Fibroblast of lung (primary cell): ENCODE measurements around the gene S100A8. TPM values are rescaled to one million over a fixed set of nuclear protein-coding genes. Genes with fewer than 3 reads are reported as not detected.
"Not testable (repeated sequence)": the region's sequence is repeated elsewhere in the genome, so short reads cannot be mapped to it uniquely, and the experiment has no call there.

Source experiments
- DNase-seq, 2 donors: peaks; one replicate each; pipeline versions ENCODE4 v3.0.0 to v3.0.0-alpha.2; 2010; ENCODE audit warnings: low read depth in 2 of 2
- H2AFZ ChIP-seq: 2 replicates; pipeline ENCODE4 v1.5.1; 2012; ENCODE audit warnings: low read length, control low read depth, inconsistent platforms
- H3K27ac ChIP-seq: 2 replicates; pipeline ENCODE4 v1.5.1; 2011; ENCODE audit warnings: low read length, control low read depth; ENCODE audit not compliant: insufficient read depth
- H3K27me3 ChIP-seq: 2 replicates; pipeline ENCODE4 v1.5.1; 2011; ENCODE audit warnings: mild to moderate bottlenecking, low read length; ENCODE audit not compliant: control insufficient read depth, insufficient read depth
- H3K36me3 ChIP-seq: 2 replicates; pipeline ENCODE4 v1.5.1; 2011; ENCODE audit warnings: low read length; ENCODE audit not compliant: control insufficient read depth, insufficient read depth
- H3K4me1 ChIP-seq: 2 replicates; pipeline ENCODE4 v1.5.1; 2011; ENCODE audit warnings: low read length; ENCODE audit not compliant: control insufficient read depth, insufficient read depth; ENCODE audit errors: extremely low read depth
- H3K4me2 ChIP-seq: 2 replicates; pipeline ENCODE4 v1.5.1; 2011; ENCODE audit warnings: low read length, control low read depth; ENCODE audit not compliant: insufficient read depth; ENCODE audit errors: extremely low read depth
- H3K4me3 ChIP-seq, 4 experiments: fragments of 200-600 bp in 1 of 4; sonication (generic) in 1 of 4; replicated peaks in 1 of 4; 2 replicates each; pipeline ENCODE4 v1.5.1; 2011 to 2016; ENCODE audit warnings: low read length in 4 of 4, low read depth in 3 of 4, mild to moderate bottlenecking in 3 of 4, control low read depth in 2 of 4, inconsistent platforms in 1 of 4, mixed read lengths in 1 of 4; ENCODE audit not compliant: insufficient read depth in 1 of 4; ENCODE audit errors: control extremely low read depth in 1 of 4
- H3K79me2 ChIP-seq: 2 replicates; pipeline ENCODE4 v1.5.1; 2012; ENCODE audit warnings: mild to moderate bottlenecking, low read length, inconsistent platforms; ENCODE audit not compliant: control insufficient read depth, insufficient read depth
- H3K9ac ChIP-seq: 2 replicates; pipeline ENCODE4 v1.5.1; 2011; ENCODE audit warnings: mild to moderate bottlenecking, low read length, control low read depth; ENCODE audit not compliant: insufficient read depth
- H3K9me3 ChIP-seq: 2 replicates; pipeline ENCODE4 v1.5.1; 2012; ENCODE audit warnings: low read depth, low read length; ENCODE audit not compliant: control insufficient read depth, insufficient read depth
- H4K20me1 ChIP-seq: 2 replicates; pipeline ENCODE4 v1.5.1; 2011; ENCODE audit warnings: low read length; ENCODE audit not compliant: control insufficient read depth, insufficient read depth; ENCODE audit errors: extremely low read depth
- EZH2 ChIP-seq: IDR thresholded peaks from 2 replicates; pipeline ENCODE4 v1.5.1; 2012; ENCODE audit warnings: low read length, control low read depth, mild to moderate bottlenecking; ENCODE audit errors: missing control alignments
- polyA plus RNA-seq, 2 donors: library from polyadenylated mRNA; depleted of rRNA in 1 of 2; stranded (reverse) in 1 of 2; unstranded in 1 of 2; fragments of >200 nt; gene quantifications; 2 replicates each; pipeline ENCODE4 v1.2.1, GENCODE V29; 2011 to 2012; ENCODE audit warnings: missing spikeins in 1 of 2
- total RNA-seq: library from RNA; depleted of rRNA; stranded (reverse); fragments of >200 nt; gene quantifications from 2 replicates; pipeline ENCODE4 v1.2.1, GENCODE V29; 2014
- TF ChIP-seq, protein P1 (sequence below), 2 donors: IDR thresholded peaks in 1 of 2; conservative IDR thresholded peaks in 1 of 2; 1 replicate in 1 of 2; 2 replicates in 1 of 2; pipeline ENCODE4 v1.5.1; 2011 to 2012; ENCODE audit warnings: low read length in 2 of 2, control low read depth in 1 of 2, inconsistent platforms in 1 of 2, low read depth in 1 of 2, mild to moderate bottlenecking in 1 of 2

S100A8 gene
- total and polyA plus RNA-seq, 2 donors (not counting 1 experiment from before 2014, with no cell fraction given): not detected

DNA sequence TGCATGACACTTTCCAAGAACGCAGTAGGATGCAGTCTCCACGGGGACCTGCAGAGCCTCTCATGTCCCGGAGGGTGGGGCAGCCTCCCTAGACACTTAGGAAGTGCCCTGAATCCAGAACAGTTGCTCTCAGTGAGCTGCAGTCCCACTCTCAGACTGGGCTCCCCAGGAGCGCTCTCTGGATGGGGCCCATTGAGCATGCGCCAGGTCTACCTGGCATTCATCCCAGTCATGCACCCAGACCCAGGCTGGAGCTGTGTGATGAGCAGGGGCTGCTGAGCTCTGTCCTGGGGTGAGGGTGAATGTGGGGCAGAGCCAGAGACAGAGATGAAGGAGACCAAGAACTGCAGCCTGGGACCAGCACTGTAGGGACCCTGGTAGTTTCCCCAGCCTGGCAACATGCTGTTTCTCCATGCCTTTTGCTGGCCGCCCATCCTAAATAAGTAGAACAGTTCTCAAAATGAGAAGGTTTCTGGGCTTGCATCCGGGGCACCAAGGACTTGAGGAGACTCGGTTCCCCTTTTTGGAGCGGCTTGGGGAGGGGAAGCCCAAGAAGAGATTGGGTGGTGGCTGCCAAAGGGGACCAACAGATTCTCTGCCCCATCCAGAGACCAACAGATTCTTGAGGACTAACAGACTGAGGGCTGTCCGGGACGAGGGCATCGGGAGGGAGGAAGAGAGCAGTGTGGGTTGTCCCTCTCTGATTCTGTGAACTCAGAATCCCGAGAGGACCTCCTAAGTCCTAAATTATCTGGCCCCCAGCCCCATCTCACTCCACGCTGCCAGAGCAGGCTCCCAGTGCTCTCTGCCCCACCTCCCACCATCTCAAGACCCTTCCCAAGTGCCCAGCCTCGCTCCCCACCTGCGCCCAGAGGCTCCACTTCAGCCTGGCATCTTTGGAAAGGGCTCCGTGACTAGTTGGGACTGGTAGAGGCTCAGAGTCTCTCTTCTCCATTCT lies 41.2 kb downstream of the S100A8 start:
- Histone ChIP-seq H3K36me3 (no peaks in the 10 kb centered on the region), H2AFZ (no peak overlapping the region), H3K9ac (no peak overlapping the region), H3K4me1 (no peaks in the 10 kb centered on the region), H3K27ac (no peak overlapping the region), H3K9me3 (no peaks in the 10 kb centered on the region), H3K27me3 (peaks cover 3% of the 10 kb centered on the region), H4K20me1 (no peaks in the 10 kb centered on the region), H3K79me2 (no peaks in the 10 kb centered on the region), H3K4me2 (no peak overlapping the region), H3K4me3 (no peak overlapping the region)
- TF ChIP-seq, protein P1, sequence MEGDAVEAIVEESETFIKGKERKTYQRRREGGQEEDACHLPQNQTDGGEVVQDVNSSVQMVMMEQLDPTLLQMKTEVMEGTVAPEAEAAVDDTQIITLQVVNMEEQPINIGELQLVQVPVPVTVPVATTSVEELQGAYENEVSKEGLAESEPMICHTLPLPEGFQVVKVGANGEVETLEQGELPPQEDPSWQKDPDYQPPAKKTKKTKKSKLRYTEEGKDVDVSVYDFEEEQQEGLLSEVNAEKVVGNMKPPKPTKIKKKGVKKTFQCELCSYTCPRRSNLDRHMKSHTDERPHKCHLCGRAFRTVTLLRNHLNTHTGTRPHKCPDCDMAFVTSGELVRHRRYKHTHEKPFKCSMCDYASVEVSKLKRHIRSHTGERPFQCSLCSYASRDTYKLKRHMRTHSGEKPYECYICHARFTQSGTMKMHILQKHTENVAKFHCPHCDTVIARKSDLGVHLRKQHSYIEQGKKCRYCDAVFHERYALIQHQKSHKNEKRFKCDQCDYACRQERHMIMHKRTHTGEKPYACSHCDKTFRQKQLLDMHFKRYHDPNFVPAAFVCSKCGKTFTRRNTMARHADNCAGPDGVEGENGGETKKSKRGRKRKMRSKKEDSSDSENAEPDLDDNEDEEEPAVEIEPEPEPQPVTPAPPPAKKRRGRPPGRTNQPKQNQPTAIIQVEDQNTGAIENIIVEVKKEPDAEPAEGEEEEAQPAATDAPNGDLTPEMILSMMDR (conservative IDR thresholded peaks at IDR 0.05 in 1 of 2, IDR thresholded peaks at IDR 0.05 in 1 of 2; ENCODE audit: low read depth in 1 of 2, low read length in 2 of 2): no peak
- TF ChIP-seq EZH2: no peak
- DNase-seq: no peak

DNA sequence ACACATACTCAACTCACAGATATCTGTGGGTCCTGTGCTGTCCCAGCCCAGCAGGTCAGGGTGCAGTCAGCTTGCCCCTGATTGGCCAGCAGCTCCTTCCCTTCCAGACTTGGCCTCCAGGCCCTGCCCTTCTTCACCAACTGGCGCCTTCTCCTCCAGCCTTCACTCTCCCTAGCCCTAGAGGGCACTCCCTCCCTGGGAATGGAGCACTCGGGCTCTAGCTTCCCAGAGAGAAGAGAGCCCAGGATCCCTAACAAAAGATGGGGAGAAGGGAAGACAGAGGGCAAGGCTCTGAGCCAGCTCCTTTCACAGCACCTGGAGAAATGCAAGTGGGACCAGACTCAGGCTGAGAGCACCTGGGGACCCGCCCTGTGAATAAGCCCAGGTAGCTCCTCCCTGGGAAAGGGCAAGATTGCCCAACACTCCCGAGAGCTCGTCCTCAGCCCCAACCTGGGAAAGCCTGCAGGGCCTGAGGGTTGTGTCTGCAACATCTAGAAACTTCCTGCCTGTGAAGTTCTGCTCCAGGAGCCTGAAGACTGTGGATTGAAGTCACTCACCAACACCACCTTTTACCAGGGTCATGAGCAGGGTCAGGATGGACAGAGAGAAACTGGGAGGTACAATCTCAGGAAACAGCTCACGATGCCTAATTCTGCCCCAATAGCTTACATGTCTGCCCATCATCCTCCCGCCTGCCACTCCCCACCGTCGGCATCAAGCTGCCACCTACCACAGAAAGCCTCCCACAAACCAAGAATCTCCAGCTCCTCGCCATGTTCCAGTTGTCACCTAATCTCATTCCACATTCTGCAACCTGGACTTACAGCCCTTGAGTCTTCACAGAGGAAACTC lies 42.1 kb downstream of the S100A8 start, which contains the start of gene PGLYRP4:
Gene PGLYRP4 (minus strand): TSS at position 331 of the 852 bp plus-strand sequence. CDS start 909 bp downstream, outside the sequence.
- H3K79me2 ChIP-seq: no peaks in the 10 kb centered on the region
- H3K36me3 ChIP-seq: no peaks in the 10 kb centered on the region
- H3K9me3 ChIP-seq: no peaks in the 10 kb centered on the region
- DNase-seq: no peak
- no peak within 1 kb of the TSS for H3K27ac ChIP-seq
- no peak within 1 kb of the TSS for H2AFZ ChIP-seq
- TF ChIP-seq EZH2: no peak
- TF ChIP-seq, protein P1 (conservative IDR thresholded peaks at IDR 0.05 in 1 of 2, IDR thresholded peaks at IDR 0.05 in 1 of 2; ENCODE audit: low read depth in 1 of 2, low read length in 2 of 2): no peak
- no peaks in the 10 kb centered on the region for H3K4me1 ChIP-seq
- peaks cover 9% of the 10 kb centered on the region for H3K27me3 ChIP-seq
- no peak within 1 kb of the TSS for H3K4me3 ChIP-seq
- H3K9ac ChIP-seq: no peak within 1 kb of the TSS
- H3K4me2 ChIP-seq: no peak within 1 kb of the TSS
- no peaks in the 10 kb centered on the region for H4K20me1 ChIP-seq

DNA sequence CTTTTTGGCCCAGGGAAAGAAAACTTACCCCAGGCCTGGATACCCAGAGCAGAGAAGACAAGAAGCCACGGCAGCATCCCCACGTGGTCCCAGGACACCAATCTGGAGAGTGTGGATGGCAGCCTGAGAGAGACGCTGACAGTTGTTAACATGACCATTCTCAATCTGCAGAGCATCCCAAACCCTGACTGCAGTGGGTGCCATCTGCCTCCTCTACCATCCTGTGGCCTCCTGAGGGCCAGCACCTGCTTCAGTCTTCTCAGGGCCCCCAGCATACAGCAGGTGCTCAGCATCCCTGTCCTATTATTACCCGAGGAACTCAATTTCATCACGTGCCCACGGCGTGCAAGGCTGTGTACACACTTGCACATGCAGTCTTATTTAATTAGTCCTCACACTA lies 43.0 kb downstream of the S100A8 start:
- Histone ChIP-seq H3K36me3 (no peaks in the 10 kb centered on the region), H3K9ac (no peak overlapping the region), H4K20me1 (no peaks in the 10 kb centered on the region), H3K4me1 (no peaks in the 10 kb centered on the region), H3K27me3 (peaks cover 9% of the 10 kb centered on the region), H3K27ac (no peak overlapping the region), H2AFZ (no peak overlapping the region), H3K9me3 (no peaks in the 10 kb centered on the region), H3K4me3 (no peak overlapping the region), H3K4me2 (no peak overlapping the region), H3K79me2 (no peaks in the 10 kb centered on the region)
- DNase-seq: no peak
- TF ChIP-seq, protein P1 (conservative IDR thresholded peaks at IDR 0.05 in 1 of 2, IDR thresholded peaks at IDR 0.05 in 1 of 2; ENCODE audit: low read depth in 1 of 2, low read length in 2 of 2): no peak
- TF ChIP-seq EZH2: no peak

DNA sequence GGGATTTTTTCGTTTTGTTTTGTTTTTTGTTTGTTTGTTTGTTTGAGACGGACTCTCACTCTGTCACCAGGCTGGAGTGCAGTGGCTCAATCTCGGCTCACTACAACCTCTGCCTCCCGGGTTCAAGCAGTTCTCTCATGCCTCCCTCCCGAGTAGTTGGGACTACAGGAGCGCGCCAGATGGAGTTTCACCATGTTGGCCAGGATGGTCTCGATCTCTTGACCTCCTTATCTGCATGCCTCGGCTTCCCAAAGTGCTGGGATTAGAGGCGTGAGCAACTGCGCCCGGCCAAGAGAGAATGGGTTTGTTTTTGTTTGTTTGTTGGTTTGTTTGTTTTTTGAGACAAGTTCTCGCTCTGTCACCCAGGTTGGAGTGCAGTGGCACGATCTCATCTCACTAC lies 43.8 kb downstream of the S100A8 start:
- H3K27ac ChIP-seq, H2AFZ ChIP-seq, H3K36me3 ChIP-seq, H3K4me1 ChIP-seq, H3K9ac ChIP-seq, DNase-seq, H3K4me3 ChIP-seq, H3K79me2 ChIP-seq, H4K20me1 ChIP-seq, H3K4me2 ChIP-seq, H3K9me3 ChIP-seq: not testable (repeated sequence)
- peaks cover 12% of the 10 kb centered on the region for H3K27me3 ChIP-seq
